IMR-90 (cell line): ENCODE data around the gene TENT5D. TPM values are rescaled to one million over a fixed set of nuclear protein-coding genes. Genes with fewer than 3 reads are reported as not detected.

Experiments used
- ATAC-seq: fragments of 200-7000 bp; cut with Tn5 transposase; 2 replicates; pipeline ENCODE4 v1.9.1; 2020; ENCODE audit warnings: low read depth, mild to moderate bottlenecking, moderate library complexity
- BruUV-seq: library from RNA; stranded (reverse); fragments of 400-500 nt; replicated peaks from 2 replicates; lab custom pipeline; 2021; lab: Mats Ljungman, UMichigan
- CTCF ChIA-PET: fragments of 300-600 bp; formaldehyde crosslinking; extraction: SDS; loops from one replicate; lab custom pipeline; 2021; ENCODE audit warnings: antibody characterized with exemption; lab: Yijun Ruan, JAX
- POLR2A ChIA-PET: fragments of 300-600 bp; sonication (Branson Sonifier 250); formaldehyde crosslinking; loops from one replicate; lab custom pipeline; 2022; ENCODE audit warnings: antibody characterized with exemption; ENCODE audit not compliant: unreplicated experiment; lab: Charles Lee
- DNase-seq: peaks from one replicate; pipeline ENCODE4 v3.0.0; 2013
- H2AFZ ChIP-seq: replicated peaks from 2 replicates; pipeline ENCODE3; 2013; ENCODE audit warnings: low read length, mild to moderate bottlenecking; ENCODE audit not compliant: poor library complexity
- H2AK5ac ChIP-seq: 2 replicates; pipeline ENCODE4 v1.6.1; 2013; ENCODE audit warnings: low read depth, low read length, inconsistent platforms
- H2AK9ac ChIP-seq: replicated peaks from 2 replicates; pipeline ENCODE3; 2013; ENCODE audit warnings: mild to moderate bottlenecking, low read depth, low read length, moderate library complexity; ENCODE audit not compliant: poor library complexity
- H2BK120ac ChIP-seq: 2 replicates; pipeline ENCODE4 v1.6.1; 2013; ENCODE audit warnings: low read depth, low read length, inconsistent platforms
- H2BK15ac ChIP-seq: 3 replicates; pipeline ENCODE4 v1.6.1; 2013; ENCODE audit warnings: low read depth, low read length, inconsistent platforms
- H2BK20ac ChIP-seq: 2 replicates; pipeline ENCODE4 v1.6.1; 2013; ENCODE audit warnings: low read depth, mild to moderate bottlenecking, inconsistent platforms, low read length, moderate library complexity
- H2BK5ac ChIP-seq: 2 replicates; pipeline ENCODE4 v1.6.1; 2013; ENCODE audit warnings: mild to moderate bottlenecking, low read depth, low read length, inconsistent platforms; ENCODE audit not compliant: poor library complexity, severe bottlenecking
- H3K14ac ChIP-seq: replicated peaks from 2 replicates; pipeline ENCODE4 v1.6.1; 2013; ENCODE audit warnings: low read depth, low read length, inconsistent platforms
- H3K18ac ChIP-seq: 2 replicates; pipeline ENCODE4 v1.6.1; 2013; ENCODE audit warnings: low read depth, low read length, control low read depth
- H3K23ac ChIP-seq: 2 replicates; pipeline ENCODE4 v1.6.1; 2013; ENCODE audit warnings: low read depth, low read length, inconsistent platforms
- H3K27ac ChIP-seq: 2 replicates; pipeline ENCODE4 v1.5.1; 2013; ENCODE audit warnings: mild to moderate bottlenecking, control low read depth, low read length; ENCODE audit not compliant: insufficient read depth
- H3K27me3 ChIP-seq: 2 replicates; pipeline ENCODE4 v1.6.1; 2013; ENCODE audit warnings: low read length; ENCODE audit not compliant: control insufficient read depth, insufficient read depth
- H3K36me3 ChIP-seq: 2 replicates; pipeline ENCODE4 v1.6.1; 2013; ENCODE audit warnings: low read length, mixed read lengths; ENCODE audit not compliant: control insufficient read depth, insufficient read depth
- H3K4ac ChIP-seq: 2 replicates; pipeline ENCODE4 v1.6.1; 2013; ENCODE audit warnings: low read depth, low read length, inconsistent platforms
- H3K4me1 ChIP-seq: 2 replicates; pipeline ENCODE4 v1.6.1; 2013; ENCODE audit warnings: low read length, mixed read lengths; ENCODE audit not compliant: control insufficient read depth, insufficient read depth
- H3K4me2 ChIP-seq: 2 replicates; pipeline ENCODE4 v1.6.1; 2013; ENCODE audit warnings: low read depth, mild to moderate bottlenecking, control low read depth, low read length, moderate library complexity
- H3K4me3 ChIP-seq: 2 replicates; pipeline ENCODE4 v1.5.1; 2013; ENCODE audit warnings: low read depth, mild to moderate bottlenecking, control low read depth, low read length, moderate library complexity; ENCODE audit not compliant: insufficient read depth
- H3K56ac ChIP-seq: 2 replicates; pipeline ENCODE4 v1.6.1; 2013; ENCODE audit warnings: low read length, inconsistent platforms; ENCODE audit not compliant: insufficient read depth; ENCODE audit errors: extremely low read depth
- H3K79me1 ChIP-seq, 2 experiments: 2 replicates each; pipeline ENCODE4 v1.6.1; 2013; ENCODE audit warnings: low read length in 2 of 2, inconsistent platforms in 1 of 2, low read depth in 1 of 2
- H3K9ac ChIP-seq: 2 replicates; pipeline ENCODE4 v1.6.1; 2013; ENCODE audit warnings: low read depth, low read length, control low read depth
- H3K9me1 ChIP-seq: 2 replicates; pipeline ENCODE4 v1.6.1; 2013; ENCODE audit warnings: low read length, inconsistent platforms; ENCODE audit not compliant: insufficient read depth
- H3K9me3 ChIP-seq: 2 replicates; pipeline ENCODE4 v1.6.1; 2013; ENCODE audit warnings: low read length; ENCODE audit not compliant: control insufficient read depth, insufficient read depth
- H4K20me1 ChIP-seq: 2 replicates; pipeline ENCODE4 v1.6.1; 2013; ENCODE audit warnings: low read length, inconsistent platforms; ENCODE audit not compliant: insufficient read depth
- H4K5ac ChIP-seq: 2 replicates; pipeline ENCODE4 v1.6.1; 2013; ENCODE audit warnings: mild to moderate bottlenecking, low read depth, low read length, control low read depth
- H4K8ac ChIP-seq, 2 experiments: 2 replicates each; pipeline ENCODE4 v1.6.1; 2013; ENCODE audit warnings: low read depth in 2 of 2, low read length in 2 of 2, control low read depth in 1 of 2, inconsistent platforms in 1 of 2
- H4K91ac ChIP-seq: 2 replicates; pipeline ENCODE4 v1.6.1; 2013; ENCODE audit warnings: low read depth, low read length, inconsistent platforms; ENCODE audit not compliant: insufficient read depth
- CEBPB ChIP-seq: IDR thresholded peaks from 2 replicates; pipeline ENCODE4 v1.6.1; 2012; ENCODE audit warnings: low read depth, low read length, improper control_type of control experiment
- FOS ChIP-seq: fragments of 150-350 bp; IDR thresholded peaks from 2 replicates; pipeline ENCODE4 v1.6.1; 2016; ENCODE audit warnings: low read depth, low read length
- MXI1 ChIP-seq: IDR thresholded peaks from 2 replicates; pipeline ENCODE4 v1.6.1; 2012; ENCODE audit warnings: low read depth, mild to moderate bottlenecking, low read length, moderate library complexity, borderline replicate concordance
- NFE2L2 ChIP-seq: fragments of 150-350 bp; IDR thresholded peaks from 2 replicates; pipeline ENCODE4 v1.6.1; 2016; ENCODE audit warnings: low read depth, mild to moderate bottlenecking, low read length
- POLR2A ChIP-seq: IDR thresholded peaks from 2 replicates; pipeline ENCODE4 v1.6.1; 2012; ENCODE audit warnings: mild to moderate bottlenecking, low read depth, low read length
- RCOR1 ChIP-seq: IDR thresholded peaks from 2 replicates; pipeline ENCODE4 v1.6.1; 2012; ENCODE audit warnings: mild to moderate bottlenecking, low read length, improper control_type of control experiment; ENCODE audit not compliant: insufficient replicate concordance
- RFX5 ChIP-seq: IDR thresholded peaks from 2 replicates; pipeline ENCODE4 v1.8.0; 2012; ENCODE audit warnings: low read depth, mild to moderate bottlenecking, low read length, moderate library complexity
- dilution Hi-C: fragments of 300-500 bp; cut with HindIII; formaldehyde crosslinking; loops from one replicate; pipeline ENCODE4 v1.14.3; 2018; ENCODE audit warnings: low sequenced_read_pairs; ENCODE audit not compliant: unreplicated experiment
- in situ Hi-C: fragments of 300-500 bp; cut with MboI; formaldehyde crosslinking; loops from 3 replicates; pipeline ENCODE4 v1.14.3; 2019; ENCODE audit warnings: low sequenced_read_pairs, inconsistent platforms, mixed read lengths
- intact Hi-C: fragments of 100-400 bp; cut with micrococcal nuclease; formaldehyde crosslinking; loops from 2 replicates; pipeline ENCODE4 v1.10.0; 2022
- polyA plus RNA-seq, 3 experiments: library from polyadenylated mRNA; depleted of rRNA; stranded (reverse); fragments of >200 nt; gene quantifications; 2 replicates each; pipeline ENCODE4 v1.2.3, GENCODE V29; 2012; ENCODE audit warnings: low replicate concordance in 1 of 3
- total RNA-seq: library from RNA; depleted of rRNA; stranded (reverse); fragments of >200 nt; gene quantifications from 2 replicates; pipeline ENCODE4 v1.2.3, GENCODE V29; 2012
- TF ChIP-seq, protein P1 (sequence below): conservative IDR thresholded peaks from 2 replicates; pipeline ENCODE4 v1.5.1; 2012; ENCODE audit warnings: mild to moderate bottlenecking, low read depth, low read length, improper control_type of control experiment
- TF ChIP-seq, protein P2 (sequence below): fragments of 150-350 bp; IDR thresholded peaks from 2 replicates; pipeline ENCODE4 v1.6.1; 2017; ENCODE audit warnings: mild to moderate bottlenecking, antibody characterized with exemption, low read length, low read depth
- TF ChIP-seq, protein P3 (sequence below): fragments of 150-350 bp; IDR thresholded peaks from 2 replicates; pipeline ENCODE4 v1.6.1; 2016; ENCODE audit warnings: low read depth, mild to moderate bottlenecking, low read length, moderate library complexity, borderline replicate concordance

The TENT5D gene
- total and polyA plus RNA-seq, 2 of the 4 experiments (the other 2 are of a cell fraction), result not detected

DNA sequence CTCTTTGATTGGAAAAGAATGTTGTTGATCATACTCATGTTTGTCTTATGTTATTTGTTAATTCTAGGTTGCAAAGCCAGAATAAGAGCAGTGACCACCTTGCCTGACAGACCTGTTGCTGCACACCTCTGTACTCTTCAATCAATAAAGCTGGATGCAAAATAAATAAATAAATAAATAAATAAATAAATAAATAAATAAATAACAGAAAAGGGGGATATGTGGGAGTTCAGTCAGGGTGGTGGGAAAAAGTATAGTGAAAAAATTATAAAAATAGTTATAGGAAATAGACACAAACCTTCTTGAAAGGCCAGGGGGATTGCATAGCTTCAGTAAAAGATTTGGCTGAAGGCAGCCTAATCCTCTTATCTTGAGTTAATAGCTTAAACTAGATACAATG is 51.3 kb downstream of the TENT5D start:
- Histone ChIP-seq H3K23ac (no peak overlapping the region), H3K36me3 (no peaks in the 10 kb centered on the region)
- intact Hi-C loops, result no loop called here

More for the DNA sequence above, 51.3 kb downstream of the TENT5D start:
- Histone ChIP-seq H2AK5ac (no peak overlapping the region), H3K9me3 (peaks cover 1% of the 10 kb centered on the region; the same call in 1 of the 2 replicates), H3K9me1 (no peaks in the 10 kb centered on the region), H3K79me1 (no peaks in the 10 kb centered on the region), H3K4me3 (no peak overlapping the region), H4K5ac (no peak overlapping the region), H2BK120ac (no peak overlapping the region), H4K91ac (no peak overlapping the region), H2BK20ac (no peak overlapping the region), H3K4me1 (no peaks in the 10 kb centered on the region), H3K56ac (no peak overlapping the region), H3K18ac (no peak overlapping the region), H2AFZ (no peak overlapping the region), H3K4ac (no peak overlapping the region), H2BK15ac (no peak overlapping the region), H3K4me2 (no peak overlapping the region), H3K9ac (no peak overlapping the region), H4K20me1 (no peaks in the 10 kb centered on the region), H3K27ac (no peak overlapping the region), H3K27me3 (no peaks in the 10 kb centered on the region), H3K14ac (no peak overlapping the region), H2BK5ac (no peak overlapping the region), H4K8ac (no peak overlapping the region), H2AK9ac (no peak overlapping the region)
- ATAC-seq (no peak), DNase-seq (no peak)
- in situ Hi-C loops (no loop called here), dilution Hi-C loops (no loop called here)
- TF ChIP-seq RFX5 (no peak), POLR2A (no peak), CEBPB (no peak), RCOR1 (no peak), FOS (no peak), NFE2L2 (no peak), MXI1 (no peak)
- TF ChIP-seq, protein P1, sequence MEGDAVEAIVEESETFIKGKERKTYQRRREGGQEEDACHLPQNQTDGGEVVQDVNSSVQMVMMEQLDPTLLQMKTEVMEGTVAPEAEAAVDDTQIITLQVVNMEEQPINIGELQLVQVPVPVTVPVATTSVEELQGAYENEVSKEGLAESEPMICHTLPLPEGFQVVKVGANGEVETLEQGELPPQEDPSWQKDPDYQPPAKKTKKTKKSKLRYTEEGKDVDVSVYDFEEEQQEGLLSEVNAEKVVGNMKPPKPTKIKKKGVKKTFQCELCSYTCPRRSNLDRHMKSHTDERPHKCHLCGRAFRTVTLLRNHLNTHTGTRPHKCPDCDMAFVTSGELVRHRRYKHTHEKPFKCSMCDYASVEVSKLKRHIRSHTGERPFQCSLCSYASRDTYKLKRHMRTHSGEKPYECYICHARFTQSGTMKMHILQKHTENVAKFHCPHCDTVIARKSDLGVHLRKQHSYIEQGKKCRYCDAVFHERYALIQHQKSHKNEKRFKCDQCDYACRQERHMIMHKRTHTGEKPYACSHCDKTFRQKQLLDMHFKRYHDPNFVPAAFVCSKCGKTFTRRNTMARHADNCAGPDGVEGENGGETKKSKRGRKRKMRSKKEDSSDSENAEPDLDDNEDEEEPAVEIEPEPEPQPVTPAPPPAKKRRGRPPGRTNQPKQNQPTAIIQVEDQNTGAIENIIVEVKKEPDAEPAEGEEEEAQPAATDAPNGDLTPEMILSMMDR, result no peak
- TF ChIP-seq, protein P2, sequence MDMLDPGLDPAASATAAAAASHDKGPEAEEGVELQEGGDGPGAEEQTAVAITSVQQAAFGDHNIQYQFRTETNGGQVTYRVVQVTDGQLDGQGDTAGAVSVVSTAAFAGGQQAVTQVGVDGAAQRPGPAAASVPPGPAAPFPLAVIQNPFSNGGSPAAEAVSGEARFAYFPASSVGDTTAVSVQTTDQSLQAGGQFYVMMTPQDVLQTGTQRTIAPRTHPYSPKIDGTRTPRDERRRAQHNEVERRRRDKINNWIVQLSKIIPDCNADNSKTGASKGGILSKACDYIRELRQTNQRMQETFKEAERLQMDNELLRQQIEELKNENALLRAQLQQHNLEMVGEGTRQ, result no peak
- TF ChIP-seq, protein P3, sequence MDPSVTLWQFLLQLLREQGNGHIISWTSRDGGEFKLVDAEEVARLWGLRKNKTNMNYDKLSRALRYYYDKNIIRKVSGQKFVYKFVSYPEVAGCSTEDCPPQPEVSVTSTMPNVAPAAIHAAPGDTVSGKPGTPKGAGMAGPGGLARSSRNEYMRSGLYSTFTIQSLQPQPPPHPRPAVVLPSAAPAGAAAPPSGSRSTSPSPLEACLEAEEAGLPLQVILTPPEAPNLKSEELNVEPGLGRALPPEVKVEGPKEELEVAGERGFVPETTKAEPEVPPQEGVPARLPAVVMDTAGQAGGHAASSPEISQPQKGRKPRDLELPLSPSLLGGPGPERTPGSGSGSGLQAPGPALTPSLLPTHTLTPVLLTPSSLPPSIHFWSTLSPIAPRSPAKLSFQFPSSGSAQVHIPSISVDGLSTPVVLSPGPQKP, result no peak
- POLR2A ChIA-PET, result no interaction called here
- CTCF ChIA-PET, result no interaction called here
- no TSS peak for BruUV-seq
